ENCODE results near the gene LRP5. TPM values are rescaled to one million over a fixed set of nuclear protein-coding genes. Genes with fewer than 3 reads are reported as not detected.

The LRP5 gene
- total and polyA plus RNA-seq, 2 experiments from 2014 or later = 26.9 to 51.1 TPM

DNA sequence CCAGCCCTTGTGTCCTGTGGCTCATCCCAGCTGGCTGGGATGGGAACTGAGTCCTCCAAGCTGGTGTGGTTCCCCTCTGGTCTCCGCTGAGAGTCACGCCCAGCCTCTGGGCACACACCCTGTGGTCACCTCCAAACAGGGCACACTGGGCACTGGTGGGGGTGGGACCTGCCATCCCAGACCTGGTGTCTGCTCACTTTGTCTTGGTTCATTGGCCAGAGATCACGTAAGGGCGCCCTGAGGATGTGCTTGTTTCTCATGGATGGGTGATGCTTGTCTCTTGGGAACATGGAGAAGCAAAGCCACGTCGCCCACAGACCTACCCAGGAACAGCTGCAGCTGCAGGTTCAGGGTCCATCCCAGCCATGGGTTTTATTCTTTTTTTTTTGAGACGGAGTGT lies 43.1 kb downstream of the LRP5 start:
- no peak overlapping the region for H3K4me3 Mint-ChIP-seq
- Histone ChIP-seq H3K4me1 (ENCODE audit: insufficient read depth) (peaks cover 3% of the 10 kb centered on the region; the same call in 1 of the 2 replicates), H3K4me3 (no peak overlapping the region), H2AFZ (no peak overlapping the region), H3K27ac (ENCODE audit: low read depth) (no peak overlapping the region), H3K27me3 (ENCODE audit: insufficient read depth) (no peaks in the 10 kb centered on the region), H3K36me3 (ENCODE audit: insufficient read depth) (no peaks in the 10 kb centered on the region), H3K79me2 (replicated peaks; ENCODE audit: insufficient read depth) (peaks cover 8% of the 10 kb centered on the region; the same call in 1 of the 2 replicates), H3K9me2 (ENCODE audit: insufficient read depth) (no peaks in the 10 kb centered on the region), H3K4me2 (no peak overlapping the region), H4K20me1 (replicated peaks; ENCODE audit: insufficient read depth) (no peaks in the 10 kb centered on the region; the same call in none of the 2 replicates), H3F3A (replicated peaks; ENCODE audit: low read depth) (0 out of 2 replicates have a peak, but pooled peaks cover 2% of the 10 kb centered on the region)
- H3K27me3 Mint-ChIP-seq (ENCODE audit: insufficient read depth, low read depth, poor library complexity) = peaks cover 25% of the 10 kb centered on the region
- no peak overlapping the region for H3K27ac Mint-ChIP-seq
- DNase-seq (ENCODE audit: low spot score) (no peak), ATAC-seq (no peak)
- peaks cover 15% of the 10 kb centered on the region; the same call in 2 of the 3 replicates for H3K9me3 Mint-ChIP-seq
- TF ChIP-seq, protein P1, sequence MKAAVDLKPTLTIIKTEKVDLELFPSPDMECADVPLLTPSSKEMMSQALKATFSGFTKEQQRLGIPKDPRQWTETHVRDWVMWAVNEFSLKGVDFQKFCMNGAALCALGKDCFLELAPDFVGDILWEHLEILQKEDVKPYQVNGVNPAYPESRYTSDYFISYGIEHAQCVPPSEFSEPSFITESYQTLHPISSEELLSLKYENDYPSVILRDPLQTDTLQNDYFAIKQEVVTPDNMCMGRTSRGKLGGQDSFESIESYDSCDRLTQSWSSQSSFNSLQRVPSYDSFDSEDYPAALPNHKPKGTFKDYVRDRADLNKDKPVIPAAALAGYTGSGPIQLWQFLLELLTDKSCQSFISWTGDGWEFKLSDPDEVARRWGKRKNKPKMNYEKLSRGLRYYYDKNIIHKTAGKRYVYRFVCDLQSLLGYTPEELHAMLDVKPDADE (IDR thresholded peaks at IDR 0.05) = no peak
- no peak for TF ChIP-seq ZNF114 (CRISPR knock-in tag; IDR thresholded peaks at IDR 0.05)
- TF ChIP-seq JUNB (IDR thresholded peaks at IDR 0.05; ENCODE audit: unreplicated experiment) = no peak
- no peak for TF ChIP-seq EZH2 (IDR thresholded peaks at IDR 0.05; ENCODE audit: low read depth, unreplicated experiment)
- TF ChIP-seq, protein P2, sequence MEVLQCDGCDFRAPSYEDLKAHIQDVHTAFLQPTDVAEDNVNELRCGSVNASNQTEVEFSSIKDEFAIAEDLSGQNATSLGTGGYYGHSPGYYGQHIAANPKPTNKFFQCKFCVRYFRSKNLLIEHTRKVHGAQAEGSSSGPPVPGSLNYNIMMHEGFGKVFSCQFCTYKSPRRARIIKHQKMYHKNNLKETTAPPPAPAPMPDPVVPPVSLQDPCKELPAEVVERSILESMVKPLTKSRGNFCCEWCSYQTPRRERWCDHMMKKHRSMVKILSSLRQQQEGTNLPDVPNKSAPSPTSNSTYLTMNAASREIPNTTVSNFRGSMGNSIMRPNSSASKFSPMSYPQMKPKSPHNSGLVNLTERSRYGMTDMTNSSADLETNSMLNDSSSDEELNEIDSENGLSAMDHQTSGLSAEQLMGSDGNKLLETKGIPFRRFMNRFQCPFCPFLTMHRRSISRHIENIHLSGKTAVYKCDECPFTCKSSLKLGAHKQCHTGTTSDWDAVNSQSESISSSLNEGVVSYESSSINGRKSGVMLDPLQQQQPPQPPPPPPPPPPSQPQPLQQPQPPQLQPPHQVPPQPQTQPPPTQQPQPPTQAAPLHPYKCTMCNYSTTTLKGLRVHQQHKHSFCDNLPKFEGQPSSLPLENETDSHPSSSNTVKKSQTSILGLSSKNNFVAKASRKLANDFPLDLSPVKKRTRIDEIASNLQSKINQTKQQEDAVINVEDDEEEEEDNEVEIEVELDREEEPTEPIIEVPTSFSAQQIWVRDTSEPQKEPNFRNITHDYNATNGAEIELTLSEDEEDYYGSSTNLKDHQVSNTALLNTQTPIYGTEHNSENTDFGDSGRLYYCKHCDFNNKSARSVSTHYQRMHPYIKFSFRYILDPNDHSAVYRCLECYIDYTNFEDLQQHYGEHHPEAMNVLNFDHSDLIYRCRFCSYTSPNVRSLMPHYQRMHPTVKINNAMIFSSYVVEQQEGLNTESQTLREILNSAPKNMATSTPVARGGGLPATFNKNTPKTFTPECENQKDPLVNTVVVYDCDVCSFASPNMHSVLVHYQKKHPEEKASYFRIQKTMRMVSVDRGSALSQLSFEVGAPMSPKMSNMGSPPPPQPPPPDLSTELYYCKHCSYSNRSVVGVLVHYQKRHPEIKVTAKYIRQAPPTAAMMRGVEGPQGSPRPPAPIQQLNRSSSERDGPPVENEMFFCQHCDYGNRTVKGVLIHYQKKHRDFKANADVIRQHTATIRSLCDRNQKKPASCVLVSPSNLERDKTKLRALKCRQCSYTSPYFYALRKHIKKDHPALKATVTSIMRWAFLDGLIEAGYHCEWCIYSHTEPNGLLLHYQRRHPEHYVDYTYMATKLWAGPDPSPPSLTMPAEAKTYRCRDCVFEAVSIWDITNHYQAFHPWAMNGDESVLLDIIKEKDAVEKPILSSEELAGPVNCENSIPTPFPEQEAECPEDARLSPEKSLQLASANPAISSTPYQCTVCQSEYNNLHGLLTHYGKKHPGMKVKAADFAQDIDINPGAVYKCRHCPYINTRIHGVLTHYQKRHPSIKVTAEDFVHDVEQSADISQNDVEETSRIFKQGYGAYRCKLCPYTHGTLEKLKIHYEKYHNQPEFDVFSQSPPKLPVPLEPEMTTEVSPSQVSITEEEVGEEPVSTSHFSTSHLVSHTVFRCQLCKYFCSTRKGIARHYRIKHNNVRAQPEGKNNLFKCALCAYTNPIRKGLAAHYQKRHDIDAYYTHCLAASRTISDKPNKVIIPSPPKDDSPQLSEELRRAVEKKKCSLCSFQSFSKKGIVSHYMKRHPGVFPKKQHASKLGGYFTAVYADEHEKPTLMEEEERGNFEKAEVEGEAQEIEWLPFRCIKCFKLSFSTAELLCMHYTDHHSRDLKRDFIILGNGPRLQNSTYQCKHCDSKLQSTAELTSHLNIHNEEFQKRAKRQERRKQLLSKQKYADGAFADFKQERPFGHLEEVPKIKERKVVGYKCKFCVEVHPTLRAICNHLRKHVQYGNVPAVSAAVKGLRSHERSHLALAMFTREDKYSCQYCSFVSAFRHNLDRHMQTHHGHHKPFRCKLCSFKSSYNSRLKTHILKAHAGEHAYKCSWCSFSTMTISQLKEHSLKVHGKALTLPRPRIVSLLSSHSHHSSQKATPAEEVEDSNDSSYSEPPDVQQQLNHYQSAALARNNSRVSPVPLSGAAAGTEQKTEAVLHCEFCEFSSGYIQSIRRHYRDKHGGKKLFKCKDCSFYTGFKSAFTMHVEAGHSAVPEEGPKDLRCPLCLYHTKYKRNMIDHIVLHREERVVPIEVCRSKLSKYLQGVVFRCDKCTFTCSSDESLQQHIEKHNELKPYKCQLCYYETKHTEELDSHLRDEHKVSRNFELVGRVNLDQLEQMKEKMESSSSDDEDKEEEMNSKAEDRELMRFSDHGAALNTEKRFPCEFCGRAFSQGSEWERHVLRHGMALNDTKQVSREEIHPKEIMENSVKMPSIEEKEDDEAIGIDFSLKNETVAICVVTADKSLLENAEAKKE (CRISPR knock-in tag; IDR thresholded peaks at IDR 0.05) = no peak
- no peak for TF ChIP-seq STAT1 (IDR thresholded peaks at IDR 0.05; ENCODE audit: unreplicated experiment)
- peaks cover 15% of the 10 kb centered on the region for H3K4me1 Mint-ChIP-seq
- peaks cover 57% of the 10 kb centered on the region for H3K36me3 Mint-ChIP-seq (ENCODE audit: low read depth)
